HG03159 (cell line): ENCODE results near the gene PRDM4.
"Not testable (repeated sequence)": the region's sequence is repeated elsewhere in the genome, so short reads cannot be mapped to it uniquely, and the experiment has no call there.

Source experiments
- ATAC-seq: cut with Tn5 transposase; IDR thresholded peaks from one replicate; pipeline ENCODE4 v1.9.1; 2021; ENCODE audit warnings: mild to moderate bottlenecking, moderate library complexity; ENCODE audit not compliant: unreplicated experiment

The PRDM4 gene

GRCh38 chr12:107774349-107775029 lies 13.6 kb upstream of the PRDM4 start, which contains the start of gene ASCL4:
Gene ASCL4, plus strand, starts transcription at chr12:107774704. Its CDS starts 515 bp downstream, at chr12:107775219.
- no peak for ATAC-seq

- ATAC-seq: no peak
Measured at GRCh38 chr12:107767466-107767865, 6.5 kb upstream of the PRDM4 start.

- ATAC-seq: no peak
Measured at GRCh38 chr12:107765316-107765715, 4.4 kb upstream of the PRDM4 start.

GRCh38 chr12:107764626-107765025 lies 3.7 kb upstream of the PRDM4 start:
- ATAC-seq: no peak

GRCh38 chr12:107762874-107763273 lies 1.9 kb upstream of the PRDM4 start:
- ATAC-seq: no peak

GRCh38 chr12:107761502-107761904 lies 566 bp upstream of the PRDM4 start:
- no peak for ATAC-seq

GRCh38 chr12:107760207-107760808 lies 629 bp downstream of the PRDM4 start:
- peak; percentile 29 for ATAC-seq

GRCh38 chr12:107759410-107759809 lies 1.5 kb downstream of the PRDM4 start:
- no peak for ATAC-seq

- no peak for ATAC-seq
Measured at GRCh38 chr12:107749083-107749482, 11.9 kb downstream of the PRDM4 start.

GRCh38 chr12:107748472-107748871 lies 12.5 kb downstream of the PRDM4 start:
- no peak for ATAC-seq

GRCh38 chr12:107736914-107737313 lies 24.0 kb downstream of the PRDM4 start:
- ATAC-seq: peak; percentile 99

- ATAC-seq: no peak
Measured at GRCh38 chr12:107735763-107736162, 25.2 kb downstream of the PRDM4 start.

- ATAC-seq: no peak
Measured at GRCh38 chr12:107734139-107734538, 26.8 kb downstream of the PRDM4 start.

- ATAC-seq: no peak
Measured at GRCh38 chr12:107732365-107732764, 28.6 kb downstream of the PRDM4 start.

GRCh38 chr12:107731366-107731765 lies 29.6 kb downstream of the PRDM4 start:
- ATAC-seq: no peak

- no peak for ATAC-seq
Measured at GRCh38 chr12:107730618-107731341, 30.2 kb downstream of the PRDM4 start.

GRCh38 chr12:107727742-107728141 lies 33.2 kb downstream of the PRDM4 start:
- ATAC-seq: not testable (repeated sequence)

- not testable (repeated sequence) for ATAC-seq
Measured at GRCh38 chr12:107727327-107727726, 33.6 kb downstream of the PRDM4 start.

- ATAC-seq: no peak
Measured at GRCh38 chr12:107718606-107719005, 42.3 kb downstream of the PRDM4 start.

GRCh38 chr12:107715780-107716179 lies 45.2 kb downstream of the PRDM4 start:
- no peak for ATAC-seq

- not testable (repeated sequence) for ATAC-seq
Measured at GRCh38 chr12:107705522-107705921, 55.4 kb downstream of the PRDM4 start.

- ATAC-seq: no peak
Measured at GRCh38 chr12:107704041-107704440, 56.9 kb downstream of the PRDM4 start.
